HCT116 (cell line): ENCODE data around the gene SLC30A7. TPM values are rescaled to one million over a fixed set of nuclear protein-coding genes. Genes with fewer than 3 reads are reported as not detected.

Experiments
- ATAC-seq: fragments of 200-7000 bp; cut with Tn5 transposase; 2 replicates; pipeline ENCODE4 v1.9.1; 2020; ENCODE audit warnings: mild to moderate bottlenecking, moderate library complexity
- BruUV-seq: library from RNA; stranded (reverse); fragments of 400-500 nt; replicated peaks from 2 replicates; lab custom pipeline; 2021; lab: Mats Ljungman, UMichigan
- CTCF ChIA-PET: fragments of 300-600 bp; sonication (Branson Sonifier 250); formaldehyde crosslinking; loops from one replicate; lab custom pipeline; 2021; ENCODE audit warnings: antibody characterized with exemption; lab: Charles Lee
- POLR2A ChIA-PET: fragments of 300-600, 350-600 bp; sonication (Branson Sonifier 250); formaldehyde crosslinking; loops from one replicate; lab custom pipeline; 2021; ENCODE audit warnings: antibody characterized with exemption; lab: Charles Lee
- RAD21 ChIA-PET, 2 experiments: fragments of 300-600 bp; sonication (Branson Sonifier 250); formaldehyde crosslinking; loops; one replicate each; lab custom pipeline; 2023; ENCODE audit warnings: low total read pairs in 2 of 2; ENCODE audit not compliant: uncharacterized antibody in 2 of 2, unreplicated experiment in 2 of 2, low non-redundant PET in 1 of 2; lab: Charles Lee
- DNase-seq: peaks from one replicate; pipeline ENCODE4 v3.0.0-alpha.2; 2010; ENCODE audit warnings: low read depth, low spot score
- H2AFZ ChIP-seq: fragments of 200-600 bp; shearing (Covaris generic), sonication (generic); 2 replicates; pipeline ENCODE4 v1.6.1; 2017; ENCODE audit warnings: low read depth, mixed run types, mixed read lengths, antibody characterized with exemption, low read length; ENCODE audit not compliant: poor library complexity, severe bottlenecking
- H3K27ac ChIP-seq: 2 replicates; pipeline ENCODE4 v1.5.1; 2012; ENCODE audit warnings: low read depth, low read length
- H3K27me3 ChIP-seq: fragments of 200-600 bp; sonication (generic); 2 replicates; pipeline ENCODE4 v1.6.1; 2016; ENCODE audit warnings: mixed run types, low read length, mixed read lengths; ENCODE audit not compliant: insufficient read depth
- H3K36me3 ChIP-seq, 2 experiments: fragments of 200-500 bp in 1 of 2; fragments of 200-600 bp in 1 of 2; sonication (Bioruptor generic) in 1 of 2; sonication (generic) in 1 of 2; 2 replicates each; pipeline versions ENCODE4 v1.5.1 to v1.6.1; 2014 to 2016; ENCODE audit warnings: low read length in 2 of 2, inconsistent platforms in 1 of 2, mixed read lengths in 1 of 2, mixed run types in 1 of 2; ENCODE audit not compliant: insufficient read depth in 2 of 2, control insufficient read depth in 1 of 2
- H3K4me1 ChIP-seq, 2 experiments: fragments of 200-600 bp in 1 of 2; sonication (generic) in 1 of 2; 2 replicates each; pipeline versions ENCODE4 v1.5.1 to v1.6.1; 2012 to 2017; ENCODE audit warnings: low read length in 2 of 2, inconsistent platforms in 1 of 2, mild to moderate bottlenecking in 1 of 2, mixed read lengths in 1 of 2, mixed run types in 1 of 2, moderate library complexity in 1 of 2; ENCODE audit not compliant: insufficient read depth in 2 of 2, control insufficient read depth in 1 of 2
- H3K4me2 ChIP-seq: fragments of 200-600 bp; sonication (generic); 2 replicates; pipeline ENCODE4 v1.6.1; 2017; ENCODE audit warnings: mixed run types, low read length, mixed read lengths
- H3K4me3 ChIP-seq, 2 experiments: fragments of 200-600 bp in 1 of 2; sonication (generic) in 1 of 2; replicated peaks in 1 of 2; 2 replicates each; pipeline ENCODE4 v1.5.1; 2011 to 2016; ENCODE audit warnings: low read length in 2 of 2, control low read depth in 1 of 2, low read depth in 1 of 2, mild to moderate bottlenecking in 1 of 2, mixed read lengths in 1 of 2, mixed run types in 1 of 2
- H3K79me2 ChIP-seq: fragments of 200-600 bp; sonication (generic); 2 replicates; pipeline ENCODE4 v1.6.1; 2017; ENCODE audit warnings: mild to moderate bottlenecking, mixed run types, low read length, moderate library complexity, mixed read lengths; ENCODE audit not compliant: insufficient read depth
- H3K9ac ChIP-seq: fragments of 200-600 bp; sonication (generic); 2 replicates; pipeline ENCODE4 v1.6.1; 2016; ENCODE audit warnings: low read length, mixed read lengths
- H3K9me2 ChIP-seq: fragments of 200-600 bp; sonication (generic), shearing (Covaris generic); 2 replicates; pipeline ENCODE4 v1.6.1; 2017; ENCODE audit warnings: mixed run types, mild to moderate bottlenecking, moderate library complexity; ENCODE audit not compliant: insufficient read depth
- H3K9me3 ChIP-seq, 2 experiments: fragments of 200-500 bp in 1 of 2; fragments of 200-600 bp in 1 of 2; sonication (Bioruptor generic) in 1 of 2; sonication (generic) in 1 of 2; 2 replicates each; pipeline ENCODE4 v1.6.1; 2014 to 2017; ENCODE audit warnings: low read length in 2 of 2, mixed read lengths in 2 of 2, inconsistent platforms in 1 of 2, low read depth in 1 of 2, mild to moderate bottlenecking in 1 of 2, mixed run types in 1 of 2, moderate library complexity in 1 of 2; ENCODE audit not compliant: control insufficient read depth in 1 of 2, insufficient read depth in 1 of 2
- H4K20me1 ChIP-seq: fragments of 200-600 bp; sonication (generic), shearing (Covaris generic); 2 replicates; pipeline ENCODE4 v1.6.1; 2017; ENCODE audit warnings: mixed run types, mild to moderate bottlenecking, moderate library complexity; ENCODE audit not compliant: insufficient read depth
- ATF3 ChIP-seq: IDR thresholded peaks from 2 replicates; pipeline ENCODE4 v1.6.1; 2012
- CBX3 ChIP-seq: IDR thresholded peaks from 2 replicates; pipeline ENCODE4 v1.6.1; 2012; ENCODE audit warnings: low read depth
- CEBPB ChIP-seq: IDR thresholded peaks from 2 replicates; pipeline ENCODE4 v1.6.1; 2012; ENCODE audit warnings: low read depth
- EGR1 ChIP-seq: IDR thresholded peaks from 2 replicates; pipeline ENCODE4 v1.6.1; 2012; ENCODE audit warnings: low read depth
- EZH2 ChIP-seq: fragments of 200-600 bp; sonication (generic); IDR thresholded peaks from 2 replicates; pipeline ENCODE4 v1.6.1; 2017; ENCODE audit warnings: antibody characterized with exemption, mixed run types
- FOSL1 ChIP-seq: IDR thresholded peaks from 2 replicates; pipeline ENCODE4 v1.6.1; 2012; ENCODE audit warnings: low read depth
- JUND ChIP-seq: IDR thresholded peaks from 2 replicates; pipeline ENCODE4 v1.6.1; 2012
- POLR2A ChIP-seq: IDR thresholded peaks from 2 replicates; pipeline ENCODE4 v1.7.0; 2011; ENCODE audit warnings: borderline replicate concordance; ENCODE audit not compliant: insufficient read depth, insufficient read length; ENCODE audit errors: extremely low read depth
- POLR2AphosphoS5 ChIP-seq: IDR thresholded peaks from 2 replicates; pipeline ENCODE4 v1.6.1; 2011; ENCODE audit warnings: mild to moderate bottlenecking, low read depth, low read length, moderate library complexity
- REST ChIP-seq: IDR thresholded peaks from 2 replicates; pipeline ENCODE4 v1.6.1; 2012; ENCODE audit warnings: low read depth
- SIN3A ChIP-seq: IDR thresholded peaks from 2 replicates; pipeline ENCODE4 v1.6.1; 2012; ENCODE audit warnings: low read depth
- TCF7L2 ChIP-seq: IDR thresholded peaks from 2 replicates; pipeline ENCODE4 v1.7.0; 2011; ENCODE audit warnings: borderline replicate concordance, inconsistent platforms; ENCODE audit not compliant: insufficient read depth, insufficient read length; ENCODE audit errors: extremely low read depth
- YY1 ChIP-seq: IDR thresholded peaks from 2 replicates; pipeline ENCODE4 v1.6.1; 2011; ENCODE audit warnings: low read length, low read depth, moderate library complexity, mild to moderate bottlenecking; ENCODE audit not compliant: insufficient replicate concordance; ENCODE audit errors: extremely low read depth
- ZFX ChIP-seq: fragments of 450-650 bp; IDR thresholded peaks from 2 replicates; pipeline ENCODE4 v1.6.1; 2017
- ZNF274 ChIP-seq: fragments of 200-500 bp; sonication (Bioruptor generic); IDR thresholded peaks from 2 replicates; pipeline ENCODE4 v1.6.1; 2014; ENCODE audit warnings: mild to moderate bottlenecking, low read depth, low read length, inconsistent platforms
- intact Hi-C: fragments of 100-400 bp; cut with micrococcal nuclease; formaldehyde crosslinking; loops from 2 replicates; pipeline ENCODE4 v1.10.0; 2022
- total RNA-seq: library from RNA; stranded (reverse); gene quantifications from one replicate; pipeline ENCODE4 v1.2.1, GENCODE V29; 2021; ENCODE audit not compliant: unreplicated experiment

Gene SLC30A7
- total RNA-seq, 1 experiment from 2014 or later, result 23.3 TPM

DNA sequence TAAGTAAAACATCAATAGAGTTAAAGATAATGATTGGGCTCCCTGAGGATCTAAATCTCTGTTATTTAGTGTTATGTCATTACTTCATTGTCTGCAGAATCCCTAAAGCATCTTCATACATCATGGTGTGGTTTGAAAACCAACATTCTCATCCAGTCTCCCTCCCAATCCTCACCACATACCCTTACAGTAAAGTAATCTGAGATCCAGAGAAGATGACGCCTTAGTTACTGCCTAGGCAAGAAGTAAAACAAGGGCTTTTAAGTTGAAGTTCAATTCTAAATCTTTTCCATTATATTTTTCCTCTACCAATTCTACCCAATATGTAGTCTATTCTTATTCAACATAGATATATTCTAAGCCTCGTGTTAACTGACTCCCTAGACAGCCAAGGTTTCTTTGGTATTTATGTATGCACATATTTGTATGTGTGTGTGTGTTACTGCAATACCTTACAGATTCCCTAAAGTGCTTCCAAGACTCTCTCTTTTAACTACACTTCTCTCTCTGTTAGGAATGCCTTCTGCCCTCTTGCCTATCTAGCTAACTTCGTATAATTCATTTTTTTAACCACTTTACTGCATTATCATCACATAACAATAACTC lies 112.4 kb downstream of the SLC30A7 start:
- Histone ChIP-seq H3K4me2 (no peak overlapping the region), H3K9me2 (no peaks in the 10 kb centered on the region), H4K20me1 (no peaks in the 10 kb centered on the region), H3K4me3 (no peak overlapping the region), H3K4me1 (peaks cover 0 to under 1% of the 10 kb centered on the region in 2 experiments; a peak in 1 of 4 replicates), H3K27me3 (no peaks in the 10 kb centered on the region), H3K27ac (no peak overlapping the region), H3K9ac (no peak overlapping the region), H3K36me3 (peaks cover 2 to 12% of the 10 kb centered on the region in 2 experiments; a peak in 2 of 4 replicates), H2AFZ (no peak overlapping the region), H3K79me2 (no peaks in the 10 kb centered on the region), H3K9me3 (no peaks in the 10 kb centered on the region)
- TF ChIP-seq CBX3 (no peak), YY1 (no peak), CEBPB (no peak), ZFX (no peak), POLR2A (no peak), SIN3A (no peak), FOSL1 (no peak), REST (no peak), ZNF274 (no peak), POLR2AphosphoS5 (no peak), EGR1 (no peak), TCF7L2 (no peak), EZH2 (no peak), JUND (no peak), ATF3 (no peak)
- no TSS peak for BruUV-seq
- RAD21 ChIA-PET, result no interaction called here
- no peak for ATAC-seq
- CTCF ChIA-PET, result no interaction called here
- intact Hi-C loops, result no loop called here
- POLR2A ChIA-PET, result no interaction called here
- no peak for DNase-seq
